Ovary (tissue), 3 donors: ENCODE measurements around the gene CYFIP2.

ENCODE experiments used
- CTCF ChIP-seq, 3 donors: fragments of 450-650 bp in 2 of 3; fragments of 200-600 bp in 1 of 3; IDR thresholded peaks; one replicate each; pipeline versions ENCODE4 v1.5.1 to v1.8.0; 2016 to 2022; ENCODE audit warnings: antibody characterized with exemption in 3 of 3, mild to moderate bottlenecking in 1 of 3
- EP300 ChIP-seq: sonication (generic); formaldehyde crosslinking; IDR thresholded peaks from one replicate; pipeline ENCODE4 v1.6.1; 2017; ENCODE audit warnings: antibody characterized with exemption
- donor health status: DM: no; HTN: no; CAD: no.

GRCh38 chr5:157322581-157322980 is 56.7 kb downstream of the CYFIP2 start:
- no peak for TF ChIP-seq CTCF (IDR thresholded peaks at IDR 0.05)
- no peak for TF ChIP-seq EP300
